Measurements from ENCODE around the gene RNF169.

GRCh38 chr11:74844865-74845264, 96.2 kb downstream of the RNF169 start:
- TF ChIP-seq CTCF (conservative IDR thresholded peaks at IDR 0.05 in 1 of 2, IDR thresholded peaks at IDR 0.05 in 1 of 2; ENCODE audit: low read depth in 1 of 2, low read length in 2 of 2) (no peak), EZH2 (IDR thresholded peaks at IDR 0.05; ENCODE audit: low read length, missing control alignments) (no peak)
